HL-60 (cell line): ENCODE results near the gene RET.
A peak's percentile ranks its signal among the peaks of the same experiment; 100 is the strongest.

Experiments
- DNase-seq, 2 experiments: peaks; one replicate each; pipeline ENCODE4 v3.0.0-alpha.2; 2010 to 2020; ENCODE audit warnings: low read depth in 1 of 2, low spot score in 1 of 2
- H3K27ac ChIP-seq: fragments of 250-450 bp; sonication (Bioruptor Pico); replicated peaks from 2 replicates; pipeline ENCODE4 v1.5.1; 2020; ENCODE audit warnings: mild to moderate bottlenecking, moderate library complexity
- H3K27me3 ChIP-seq: fragments of 250-450 bp; sonication (Bioruptor Pico); 2 replicates; pipeline ENCODE4 v1.5.1; 2021; ENCODE audit warnings: mild to moderate bottlenecking, moderate library complexity; ENCODE audit not compliant: insufficient read depth, poor library complexity, severe bottlenecking
- H3K4me3 ChIP-seq: replicated peaks from 2 replicates; pipeline ENCODE4 v1.5.1; 2011; ENCODE audit warnings: mild to moderate bottlenecking, control low read depth, low read length; ENCODE audit not compliant: insufficient read depth
- GABPA ChIP-seq: IDR thresholded peaks from 2 replicates; pipeline ENCODE4 v1.6.1; 2012; ENCODE audit warnings: low read depth
- POLR2AphosphoS5 ChIP-seq: IDR thresholded peaks from 2 replicates; pipeline ENCODE4 v1.6.1; 2012; ENCODE audit warnings: low read depth
- SPI1 ChIP-seq: IDR thresholded peaks from 2 replicates; pipeline ENCODE4 v1.6.1; 2012; ENCODE audit warnings: low read depth, mild to moderate bottlenecking, borderline replicate concordance
- TF ChIP-seq, protein P1 (sequence below): IDR thresholded peaks from one replicate; pipeline ENCODE4 v1.5.1; 2011; ENCODE audit warnings: low read length, control low read depth, inconsistent platforms; ENCODE audit not compliant: insufficient read depth
- TF ChIP-seq, protein P2 (sequence below): IDR thresholded peaks from 2 replicates; pipeline ENCODE4 v1.6.1; 2012; ENCODE audit warnings: low read depth; ENCODE audit not compliant: insufficient replicate concordance

The RET gene

DNA sequence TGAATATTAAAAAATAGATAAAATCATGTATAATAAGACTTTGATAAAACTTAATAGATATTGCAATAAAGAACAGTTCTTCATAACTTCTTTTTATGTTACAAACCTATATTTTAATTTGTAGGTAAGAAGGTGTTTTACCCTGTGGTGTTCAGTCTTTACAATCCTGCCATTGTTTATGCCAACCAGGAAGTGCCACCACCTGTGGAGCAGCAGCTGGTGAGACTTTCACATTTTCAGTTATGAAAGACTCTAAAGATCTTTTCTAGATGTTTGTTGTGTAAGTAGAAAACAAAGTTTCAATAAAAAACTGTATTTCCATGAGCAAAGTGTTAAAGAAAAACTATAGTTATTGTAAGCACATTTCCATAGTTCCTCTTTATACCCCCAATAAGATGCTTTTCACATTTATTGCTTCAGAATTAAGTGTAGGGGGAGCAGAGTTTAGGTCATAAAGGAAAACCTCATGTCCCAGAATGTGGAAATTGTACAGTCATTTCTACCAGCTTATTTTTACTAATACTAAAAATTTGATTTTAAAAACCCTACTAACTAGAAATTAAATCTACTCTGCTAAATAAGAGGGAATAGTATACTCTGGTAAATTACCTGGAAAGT lies 90.1 kb downstream of the RET start:
- Histone ChIP-seq H3K27ac (peak overlapping the region; percentile 9), H3K4me3 (no peak overlapping the region), H3K27me3 (no peaks in the 10 kb centered on the region)
- no peak for TF ChIP-seq GABPA
- no peak for TF ChIP-seq POLR2AphosphoS5
- TF ChIP-seq, protein P1, sequence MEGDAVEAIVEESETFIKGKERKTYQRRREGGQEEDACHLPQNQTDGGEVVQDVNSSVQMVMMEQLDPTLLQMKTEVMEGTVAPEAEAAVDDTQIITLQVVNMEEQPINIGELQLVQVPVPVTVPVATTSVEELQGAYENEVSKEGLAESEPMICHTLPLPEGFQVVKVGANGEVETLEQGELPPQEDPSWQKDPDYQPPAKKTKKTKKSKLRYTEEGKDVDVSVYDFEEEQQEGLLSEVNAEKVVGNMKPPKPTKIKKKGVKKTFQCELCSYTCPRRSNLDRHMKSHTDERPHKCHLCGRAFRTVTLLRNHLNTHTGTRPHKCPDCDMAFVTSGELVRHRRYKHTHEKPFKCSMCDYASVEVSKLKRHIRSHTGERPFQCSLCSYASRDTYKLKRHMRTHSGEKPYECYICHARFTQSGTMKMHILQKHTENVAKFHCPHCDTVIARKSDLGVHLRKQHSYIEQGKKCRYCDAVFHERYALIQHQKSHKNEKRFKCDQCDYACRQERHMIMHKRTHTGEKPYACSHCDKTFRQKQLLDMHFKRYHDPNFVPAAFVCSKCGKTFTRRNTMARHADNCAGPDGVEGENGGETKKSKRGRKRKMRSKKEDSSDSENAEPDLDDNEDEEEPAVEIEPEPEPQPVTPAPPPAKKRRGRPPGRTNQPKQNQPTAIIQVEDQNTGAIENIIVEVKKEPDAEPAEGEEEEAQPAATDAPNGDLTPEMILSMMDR: no peak
- TF ChIP-seq, protein P2, sequence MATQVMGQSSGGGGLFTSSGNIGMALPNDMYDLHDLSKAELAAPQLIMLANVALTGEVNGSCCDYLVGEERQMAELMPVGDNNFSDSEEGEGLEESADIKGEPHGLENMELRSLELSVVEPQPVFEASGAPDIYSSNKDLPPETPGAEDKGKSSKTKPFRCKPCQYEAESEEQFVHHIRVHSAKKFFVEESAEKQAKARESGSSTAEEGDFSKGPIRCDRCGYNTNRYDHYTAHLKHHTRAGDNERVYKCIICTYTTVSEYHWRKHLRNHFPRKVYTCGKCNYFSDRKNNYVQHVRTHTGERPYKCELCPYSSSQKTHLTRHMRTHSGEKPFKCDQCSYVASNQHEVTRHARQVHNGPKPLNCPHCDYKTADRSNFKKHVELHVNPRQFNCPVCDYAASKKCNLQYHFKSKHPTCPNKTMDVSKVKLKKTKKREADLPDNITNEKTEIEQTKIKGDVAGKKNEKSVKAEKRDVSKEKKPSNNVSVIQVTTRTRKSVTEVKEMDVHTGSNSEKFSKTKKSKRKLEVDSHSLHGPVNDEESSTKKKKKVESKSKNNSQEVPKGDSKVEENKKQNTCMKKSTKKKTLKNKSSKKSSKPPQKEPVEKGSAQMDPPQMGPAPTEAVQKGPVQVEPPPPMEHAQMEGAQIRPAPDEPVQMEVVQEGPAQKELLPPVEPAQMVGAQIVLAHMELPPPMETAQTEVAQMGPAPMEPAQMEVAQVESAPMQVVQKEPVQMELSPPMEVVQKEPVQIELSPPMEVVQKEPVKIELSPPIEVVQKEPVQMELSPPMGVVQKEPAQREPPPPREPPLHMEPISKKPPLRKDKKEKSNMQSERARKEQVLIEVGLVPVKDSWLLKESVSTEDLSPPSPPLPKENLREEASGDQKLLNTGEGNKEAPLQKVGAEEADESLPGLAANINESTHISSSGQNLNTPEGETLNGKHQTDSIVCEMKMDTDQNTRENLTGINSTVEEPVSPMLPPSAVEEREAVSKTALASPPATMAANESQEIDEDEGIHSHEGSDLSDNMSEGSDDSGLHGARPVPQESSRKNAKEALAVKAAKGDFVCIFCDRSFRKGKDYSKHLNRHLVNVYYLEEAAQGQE: no peak
- TF ChIP-seq SPI1: no peak
- no peak for DNase-seq

DNA sequence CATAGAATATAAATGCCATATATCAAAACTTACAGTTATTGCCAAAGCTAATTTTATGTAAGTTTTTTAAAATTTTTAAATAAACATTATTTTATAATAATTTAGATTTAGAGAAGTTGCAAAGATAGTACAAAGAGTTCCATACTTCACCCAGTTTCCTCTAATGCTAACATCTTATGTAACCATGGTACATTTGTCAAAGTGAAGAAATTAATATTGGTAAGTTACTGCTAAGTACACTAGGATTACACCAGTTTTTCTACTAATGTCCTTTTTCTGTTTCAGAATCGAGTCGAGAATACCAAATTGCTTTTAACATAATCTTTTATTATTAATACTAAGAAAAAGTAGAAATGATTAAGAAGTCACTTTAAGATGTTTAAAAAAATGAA lies 90.6 kb downstream of the RET start:
- no peak for DNase-seq
- Histone ChIP-seq H3K4me3 (no peak overlapping the region), H3K27me3 (no peaks in the 10 kb centered on the region), H3K27ac (peak overlapping the region; percentile 9)
- TF ChIP-seq, protein P2: no peak
- TF ChIP-seq, protein P1: no peak
- TF ChIP-seq POLR2AphosphoS5: no peak
- no peak for TF ChIP-seq SPI1
- TF ChIP-seq GABPA: no peak

DNA sequence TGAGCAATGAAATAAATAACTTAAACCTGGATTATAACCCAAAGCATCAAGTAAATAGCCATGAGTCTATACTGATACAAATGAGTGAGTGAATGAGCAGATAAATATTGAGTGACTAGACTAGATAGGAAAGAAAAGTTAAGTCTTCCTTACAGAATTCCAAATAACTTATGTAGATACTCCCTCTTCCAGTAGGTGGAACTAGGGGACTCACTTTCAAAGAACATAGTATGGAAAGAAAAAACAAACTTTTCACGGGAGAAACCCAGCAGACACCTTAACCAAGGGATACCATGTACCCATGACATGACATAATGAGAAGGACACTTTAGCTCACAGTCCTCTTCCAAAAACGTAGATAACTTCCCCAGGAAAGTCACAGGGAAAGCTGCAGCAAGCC lies 93.6 kb downstream of the RET start:
- Histone ChIP-seq H3K4me3 (no peak overlapping the region), H3K27ac (no peak overlapping the region), H3K27me3 (no peaks in the 10 kb centered on the region)
- TF ChIP-seq GABPA (no peak), SPI1 (no peak), POLR2AphosphoS5 (no peak)
- TF ChIP-seq, protein P2: no peak
- TF ChIP-seq, protein P1: no peak
- no peak for DNase-seq
